Measurements from ENCODE around the gene GPR37L1. TPM values are rescaled to one million over a fixed set of nuclear protein-coding genes. Genes with fewer than 3 reads are reported as not detected.

GPR37L1 gene
- total RNA-seq, 6 experiments from 2014 or later, result 0.12 to 0.49 (median 0.12) TPM; not detected in 2

- Histone ChIP-seq H3K36me3 (no peaks in the 10 kb centered on the region), H3K27me3 (no peaks in the 10 kb centered on the region), H3K4me3 (no peak overlapping the region), H3K27ac (no peak overlapping the region), H3K9me3 (no peaks in the 10 kb centered on the region), H3K4me1 (peaks cover 0 to 5% (median 0%) of the 10 kb centered on the region in 4 donors)
- ATAC-seq (no peak), DNase-seq (no peak)
- WGBS (ENCODE audit: insufficient coverage, low coverage, low lambda C conversion rate, missing lambda C conversion rate), result 81% methylated on average over 8 of the region's 10 CpGs
- no peak for TF ChIP-seq CTCF (IDR thresholded peaks at IDR 0.05)
- TF ChIP-seq POLR2A (IDR thresholded peaks at IDR 0.05), result no peak
- intact Hi-C loops (cut with DNase I), result no loop called here
These were observed 31.5 kb downstream of the GPR37L1 start for GRCh38 chr1:202154148-202154765.

GRCh38 chr1:202154766-202155477, 32.2 kb downstream of the GPR37L1 start:
- TF ChIP-seq CTCF (IDR thresholded peaks at IDR 0.05), result peak in 3 of 4 donors; percentile 14 to 39 (median 23)
- TF ChIP-seq POLR2A (IDR thresholded peaks at IDR 0.05), result no peak
- WGBS (ENCODE audit: insufficient coverage, low coverage, low lambda C conversion rate, missing lambda C conversion rate), result 39% methylated on average over 9 of the region's 11 CpGs
- no peaks in the 10 kb centered on the region for H3K27me3 ChIP-seq
- H3K9me3 ChIP-seq, result no peaks in the 10 kb centered on the region
- no peaks in the 10 kb centered on the region for H3K36me3 ChIP-seq
- ATAC-seq, result peak; percentile 22 to 65 (median 46)
- peaks cover 0 to 5% (median 0%) of the 10 kb centered on the region in 4 donors for H3K4me1 ChIP-seq
- intact Hi-C loops (cut with DNase I), result no loop called here
- H3K27ac ChIP-seq, result no peak overlapping the region
- no peak for DNase-seq
- no peak overlapping the region for H3K4me3 ChIP-seq

GRCh38 chr1:202155478-202156021, 32.8 kb downstream of the GPR37L1 start:
- no peaks in the 10 kb centered on the region for H3K27me3 ChIP-seq
- H3K36me3 ChIP-seq, result no peaks in the 10 kb centered on the region
- H3K4me3 ChIP-seq, result no peak overlapping the region
- TF ChIP-seq POLR2A (IDR thresholded peaks at IDR 0.05) (no peak), CTCF (IDR thresholded peaks at IDR 0.05) (no peak)
- H3K9me3 ChIP-seq, result no peaks in the 10 kb centered on the region
- ATAC-seq (peak; percentile 52 to 89 (median 80)), DNase-seq (peak; percentile 74 to 88 (median 81))
- intact Hi-C loops (cut with DNase I), result no loop called here
- 52% methylated on average over 2 of the region's 8 CpGs for WGBS (ENCODE audit: insufficient coverage, low coverage, low lambda C conversion rate, missing lambda C conversion rate)
- peaks cover 0 to 5% (median 0%) of the 10 kb centered on the region in 4 donors for H3K4me1 ChIP-seq
- no peak overlapping the region for H3K27ac ChIP-seq

GRCh38 chr1:202156590-202156989, 33.9 kb downstream of the GPR37L1 start:
- Histone ChIP-seq H3K9me3 (no peaks in the 10 kb centered on the region), H3K27ac (no peak overlapping the region), H3K4me3 (no peak overlapping the region), H3K27me3 (no peaks in the 10 kb centered on the region), H3K36me3 (no peaks in the 10 kb centered on the region), H3K4me1 (peaks cover 0 to 5% (median 0%) of the 10 kb centered on the region in 4 donors)
- DNase-seq (no peak), ATAC-seq (no peak)
- WGBS (ENCODE audit: insufficient coverage, low coverage, low lambda C conversion rate, missing lambda C conversion rate), result 80% methylated on average over 2 of the region's 8 CpGs
- TF ChIP-seq CTCF (IDR thresholded peaks at IDR 0.05), result no peak
- no peak for TF ChIP-seq POLR2A (IDR thresholded peaks at IDR 0.05)
- intact Hi-C loops (cut with DNase I), result no loop called here

Measured in right lobe of liver (tissue), 6 donors.